Lung (tissue), 12 donors: ENCODE data around the gene OPA1. TPM values are rescaled to one million over a fixed set of nuclear protein-coding genes. Genes with fewer than 3 reads are reported as not detected.
A peak's percentile ranks its signal among the peaks of the same experiment; 100 is the strongest.

Experiments
- ATAC-seq: fragments of 200-7000 bp; cut with Tn5 transposase; one replicate; pipeline ENCODE4 v1.9.1; 2020; ENCODE audit warnings: moderate number of reproducible peaks; ENCODE audit not compliant: insufficient read depth, low FRiP score
- DNase-seq, 3 donors: peaks; one replicate each; pipeline ENCODE4 v3.0.0-alpha.2; 2013 to 2017
- H3K27ac ChIP-seq, 2 donors: one replicate each; pipeline ENCODE4 v1.5.1; 2013; ENCODE audit warnings: mild to moderate bottlenecking in 2 of 2, moderate library complexity in 2 of 2, control low read depth in 1 of 2, inconsistent platforms in 1 of 2, low read depth in 1 of 2, low read length in 1 of 2
- H3K27me3 ChIP-seq, 3 donors: one replicate each; pipeline ENCODE4 v1.5.1; 2013; ENCODE audit warnings: low read length in 2 of 3; ENCODE audit not compliant: control insufficient read depth in 3 of 3, insufficient read depth in 3 of 3
- H3K36me3 ChIP-seq, 4 donors: one replicate each; pipeline ENCODE4 v1.5.1; 2013; ENCODE audit warnings: low read length in 4 of 4, mild to moderate bottlenecking in 1 of 4, moderate library complexity in 1 of 4; ENCODE audit not compliant: control insufficient read depth in 4 of 4, insufficient read depth in 4 of 4
- H3K4me1 ChIP-seq, 5 donors: one replicate each; pipeline ENCODE4 v1.5.1; 2013; ENCODE audit warnings: low read length in 5 of 5, mild to moderate bottlenecking in 2 of 5, moderate library complexity in 1 of 5; ENCODE audit not compliant: control insufficient read depth in 5 of 5, insufficient read depth in 5 of 5
- H3K4me3 ChIP-seq: one replicate; pipeline ENCODE4 v1.5.1; 2013; ENCODE audit warnings: mild to moderate bottlenecking, control low read depth, moderate library complexity
- H3K9ac ChIP-seq, 2 donors: one replicate each; pipeline ENCODE4 v1.5.1; 2013; ENCODE audit warnings: low read length in 2 of 2, control low read depth in 1 of 2; ENCODE audit not compliant: insufficient read depth in 1 of 2
- H3K9me3 ChIP-seq, 4 donors: one replicate each; pipeline ENCODE4 v1.5.1; 2013; ENCODE audit warnings: low read length in 3 of 4, mild to moderate bottlenecking in 1 of 4, moderate library complexity in 1 of 4; ENCODE audit not compliant: control insufficient read depth in 4 of 4, insufficient read depth in 3 of 4
- CTCF ChIP-seq: IDR thresholded peaks from 2 replicates; pipeline ENCODE4 v1.5.1; 2012; ENCODE audit warnings: mild to moderate bottlenecking; ENCODE audit errors: control extremely low read depth, extremely low read depth
- WGBS, 2 donors: extraction: QIAGEN DNeasy Blood & Tissue Kit; methylation state at CpG; one replicate each; pipeline ENCODE4 v1.1.7; 2013; 5-methylcytosine and 5-hydroxymethylcytosine counted together
- polyA plus RNA-seq, 2 donors: library from polyadenylated mRNA; stranded (reverse); fragments of 200-250 nt; gene quantifications; one replicate each; pipeline ENCODE4 v1.2.1, GENCODE V29; 2013
- total RNA-seq, 2 donors: library from RNA; depleted of rRNA in 1 of 2; stranded (reverse); fragments of >200 nt in 1 of 2; gene quantifications; one replicate each; pipeline ENCODE4 v1.2.1, GENCODE V29; 2014 to 2021
- donor health status: control.
- donor health status: control.
- donor health status: Bipolar disorder and iron deficiency.
- donor health status: healthy.
- donor health status: DM: yes; HTN: yes; CAD: no.

OPA1 gene
- total and polyA plus RNA-seq, 4 donors: 8.8 to 54.2 (median 29.0) TPM

GRCh38 chr3:193711523-193711963 lies 118.5 kb downstream of the OPA1 start:
- ATAC-seq: no peak
- no peak overlapping the region for H3K27ac ChIP-seq

GRCh38 chr3:193711964-193712598 lies 119.1 kb downstream of the OPA1 start:
- ATAC-seq (no peak), DNase-seq (peak in 2 of 3 donors; percentile 21 to 25)
- 85 to 92% methylated on average over 19 of the region's 19 CpGs for WGBS, 2 donors
- H3K4me3 ChIP-seq: no peak overlapping the region
- H3K27ac ChIP-seq: no peak overlapping the region
- H3K27me3 ChIP-seq: no peaks in the 10 kb centered on the region
- H3K36me3 ChIP-seq: no peaks in the 10 kb centered on the region
- H3K9me3 ChIP-seq: peaks cover 0 to 10% (median 4%) of the 10 kb centered on the region in 4 donors
- TF ChIP-seq CTCF: no peak
- no peaks in the 10 kb centered on the region for H3K4me1 ChIP-seq
- H3K9ac ChIP-seq: no peak overlapping the region

More at GRCh38 chr3:193711523-193711963, 118.5 kb downstream of the OPA1 start:
- H3K36me3 ChIP-seq: no peaks in the 10 kb centered on the region
- 86 to 87% methylated on average over 9 of the region's 9 CpGs for WGBS, 2 donors
- peaks cover 0 to 10% (median 4%) of the 10 kb centered on the region in 4 donors for H3K9me3 ChIP-seq
- peak in 1 of 3 donors; percentile 8 for DNase-seq
- H3K9ac ChIP-seq: no peak overlapping the region
- no peak for TF ChIP-seq CTCF
- H3K4me3 ChIP-seq: no peak overlapping the region
- H3K27me3 ChIP-seq: no peaks in the 10 kb centered on the region
- H3K4me1 ChIP-seq: no peaks in the 10 kb centered on the region

- DNase-seq (no peak), ATAC-seq (no peak)
- Histone ChIP-seq H3K4me1 (no peaks in the 10 kb centered on the region), H3K27ac (no peak overlapping the region), H3K27me3 (no peaks in the 10 kb centered on the region), H3K9me3 (peaks cover 0 to 10% (median 4%) of the 10 kb centered on the region in 4 donors), H3K9ac (no peak overlapping the region), H3K4me3 (no peak overlapping the region), H3K36me3 (no peaks in the 10 kb centered on the region)
- WGBS, 2 donors: 96 to 97% methylated on average over 5 of the region's 5 CpGs
- TF ChIP-seq CTCF: no peak
Measured at GRCh38 chr3:193712938-193713337, 119.9 kb downstream of the OPA1 start.
